ENCODE measurements around the gene ELFN2.

- no peak for TF ChIP-seq CTCF (IDR thresholded peaks at IDR 0.05)
- no peak for TF ChIP-seq POLR2A (IDR thresholded peaks at IDR 0.05)
These were observed 13.0 kb downstream of the ELFN2 start for GRCh38 chr22:37414288-37414687.
